GM18511 (cell line): ENCODE results near the gene SLC39A7.
A peak's percentile ranks its signal among the peaks of the same experiment; 100 is the strongest.

ENCODE experiments used
- ATAC-seq: cut with Tn5 transposase; IDR thresholded peaks from one replicate; pipeline ENCODE4 v1.9.1; 2021; ENCODE audit warnings: mild to moderate bottlenecking, moderate library complexity; ENCODE audit not compliant: unreplicated experiment

SLC39A7 gene

DNA sequence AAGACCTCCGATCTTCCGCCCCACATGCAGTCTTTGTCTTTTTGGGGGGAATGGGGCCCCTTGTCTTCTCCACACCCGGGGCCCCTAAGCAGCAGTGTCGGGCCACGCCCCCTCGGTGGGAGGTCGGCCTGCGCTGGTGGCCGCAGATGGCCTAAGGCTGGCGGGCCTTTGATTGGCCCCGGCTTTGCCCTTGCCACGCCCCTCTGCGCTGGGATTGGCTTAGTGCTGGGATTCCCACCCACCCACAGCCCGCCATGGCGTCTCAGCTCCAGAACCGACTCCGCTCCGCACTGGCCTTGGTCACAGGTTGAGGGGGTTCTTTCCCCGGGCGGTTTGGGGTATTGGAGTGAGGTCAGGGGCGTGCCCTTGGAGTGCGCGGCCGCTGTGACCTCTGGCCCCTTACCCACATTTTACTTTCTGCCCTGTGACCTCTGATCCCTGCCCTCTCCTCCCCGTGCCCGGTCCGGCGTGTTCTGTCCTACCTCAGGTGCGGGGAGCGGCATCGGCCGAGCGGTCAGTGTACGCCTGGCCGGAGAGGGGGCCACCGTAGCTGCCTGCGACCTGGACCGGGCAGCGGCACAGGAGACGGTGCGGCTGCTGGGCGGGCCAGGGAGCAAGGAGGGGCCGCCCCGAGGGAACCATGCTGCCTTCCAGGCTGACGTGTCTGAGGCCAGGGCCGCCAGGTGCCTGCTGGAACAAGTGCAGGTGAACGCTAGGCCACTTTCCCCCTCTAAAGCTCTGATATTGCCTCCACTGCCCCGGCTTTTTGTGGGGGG, 3.9 kb downstream of the SLC39A7 start, which contains the start of gene HSD17B8:
TSS of gene HSD17B8 (plus strand) at position 241 of the 776 bp plus-strand sequence. CDS start at position 255, 14 bp downstream.
- ATAC-seq = peak; percentile 56

DNA sequence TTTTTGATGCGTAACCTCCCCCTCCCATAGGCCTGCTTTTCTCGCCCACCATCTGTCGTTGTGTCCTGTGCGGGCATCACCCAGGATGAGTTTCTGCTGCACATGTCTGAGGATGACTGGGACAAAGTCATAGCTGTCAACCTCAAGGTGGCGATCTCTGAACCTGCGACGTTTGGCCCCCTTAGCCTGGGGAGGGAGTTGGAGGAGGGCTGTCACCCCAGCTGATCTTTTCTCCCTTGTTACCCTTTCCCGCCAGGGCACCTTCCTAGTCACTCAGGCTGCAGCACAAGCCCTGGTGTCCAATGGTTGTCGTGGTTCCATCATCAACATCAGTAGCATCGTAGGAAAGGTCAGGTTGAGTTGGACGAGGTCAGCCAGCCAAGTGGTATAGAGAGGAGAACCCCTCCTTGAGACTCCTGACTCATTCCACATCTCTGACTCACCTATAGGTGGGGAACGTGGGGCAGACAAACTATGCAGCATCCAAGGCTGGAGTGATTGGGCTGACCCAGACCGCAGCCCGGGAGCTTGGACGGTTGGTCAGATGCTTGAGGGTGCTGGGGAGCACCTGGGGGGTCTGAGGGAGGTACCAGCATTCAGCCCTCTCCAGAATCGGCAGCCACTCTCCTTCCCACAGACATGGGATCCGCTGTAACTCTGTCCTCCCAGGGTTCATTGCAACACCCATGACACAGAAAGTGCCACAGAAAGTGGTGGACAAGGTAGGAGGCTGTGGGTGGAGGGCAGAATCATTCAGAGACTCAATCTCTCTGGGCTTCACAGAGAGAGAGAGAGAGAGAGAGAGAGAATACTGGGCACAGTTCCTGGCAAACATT, 4.7 kb downstream of the SLC39A7 start:
- no peak for ATAC-seq

- ATAC-seq = no peak
Observed at GRCh38 chr6:33206027-33206863, 5.6 kb downstream of the SLC39A7 start.

- no peak for ATAC-seq
Observed at GRCh38 chr6:33206864-33207551, 6.3 kb downstream of the SLC39A7 start.

GRCh38 chr6:33207552-33208090, 7.0 kb downstream of the SLC39A7 start:
- ATAC-seq = no peak

GRCh38 chr6:33208091-33208967, 7.7 kb downstream of the SLC39A7 start, which contains the start of gene RING1:
RING1 (plus strand) TSS chr6:33208500; CDS start chr6:33208823, 323 bp downstream.
- peak; percentile 41 for ATAC-seq

- ATAC-seq = no peak
Observed at GRCh38 chr6:33209856-33210255, 9.2 kb downstream of the SLC39A7 start.

DNA sequence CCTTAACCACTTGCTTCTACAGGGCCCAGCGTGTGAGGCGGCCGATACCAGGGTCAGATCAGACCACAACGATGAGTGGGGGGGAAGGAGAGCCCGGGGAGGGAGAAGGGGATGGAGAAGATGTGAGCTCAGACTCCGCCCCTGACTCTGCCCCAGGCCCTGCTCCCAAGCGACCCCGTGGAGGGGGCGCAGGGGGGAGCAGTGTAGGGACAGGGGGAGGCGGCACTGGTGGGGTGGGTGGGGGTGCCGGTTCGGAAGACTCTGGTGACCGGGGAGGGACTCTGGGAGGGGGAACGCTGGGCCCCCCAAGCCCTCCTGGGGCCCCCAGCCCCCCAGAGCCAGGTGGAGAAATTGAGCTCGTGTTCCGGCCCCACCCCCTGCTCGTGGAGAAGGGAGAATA, 10.5 kb downstream of the SLC39A7 start:
- ATAC-seq = no peak

DNA sequence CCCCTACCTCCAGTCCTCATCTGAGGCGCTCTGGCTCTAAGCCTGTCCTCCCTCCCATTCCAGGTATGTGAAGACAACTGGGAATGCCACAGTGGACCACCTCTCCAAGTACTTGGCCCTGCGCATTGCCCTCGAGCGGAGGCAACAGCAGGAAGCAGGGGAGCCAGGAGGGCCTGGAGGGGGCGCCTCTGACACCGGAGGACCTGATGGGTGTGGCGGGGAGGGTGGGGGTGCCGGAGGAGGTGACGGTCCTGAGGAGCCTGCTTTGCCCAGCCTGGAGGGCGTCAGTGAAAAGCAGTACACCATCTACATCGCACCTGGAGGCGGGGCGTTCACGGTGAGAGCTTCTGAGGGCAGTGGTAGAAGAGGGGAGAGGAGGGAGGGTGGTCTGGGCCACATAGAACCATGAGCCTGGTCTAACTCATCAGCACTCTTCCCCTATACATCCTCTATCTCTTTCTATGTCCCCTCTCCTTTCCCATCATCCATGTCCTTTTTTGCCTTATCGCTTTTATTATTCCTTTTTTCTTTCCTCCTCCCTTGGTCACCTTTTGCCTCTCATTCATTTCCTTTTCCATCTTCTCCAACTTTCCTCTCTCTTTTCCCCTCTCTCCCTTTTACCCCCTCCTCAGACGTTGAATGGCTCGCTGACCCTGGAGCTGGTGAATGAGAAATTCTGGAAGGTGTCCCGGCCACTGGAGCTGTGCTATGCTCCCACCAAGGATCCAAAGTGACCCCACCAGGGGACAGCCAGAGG, 11.2 kb downstream of the SLC39A7 start:
- ATAC-seq = no peak

GRCh38 chr6:33212857-33213165, 12.1 kb downstream of the SLC39A7 start:
- no peak for ATAC-seq

DNA sequence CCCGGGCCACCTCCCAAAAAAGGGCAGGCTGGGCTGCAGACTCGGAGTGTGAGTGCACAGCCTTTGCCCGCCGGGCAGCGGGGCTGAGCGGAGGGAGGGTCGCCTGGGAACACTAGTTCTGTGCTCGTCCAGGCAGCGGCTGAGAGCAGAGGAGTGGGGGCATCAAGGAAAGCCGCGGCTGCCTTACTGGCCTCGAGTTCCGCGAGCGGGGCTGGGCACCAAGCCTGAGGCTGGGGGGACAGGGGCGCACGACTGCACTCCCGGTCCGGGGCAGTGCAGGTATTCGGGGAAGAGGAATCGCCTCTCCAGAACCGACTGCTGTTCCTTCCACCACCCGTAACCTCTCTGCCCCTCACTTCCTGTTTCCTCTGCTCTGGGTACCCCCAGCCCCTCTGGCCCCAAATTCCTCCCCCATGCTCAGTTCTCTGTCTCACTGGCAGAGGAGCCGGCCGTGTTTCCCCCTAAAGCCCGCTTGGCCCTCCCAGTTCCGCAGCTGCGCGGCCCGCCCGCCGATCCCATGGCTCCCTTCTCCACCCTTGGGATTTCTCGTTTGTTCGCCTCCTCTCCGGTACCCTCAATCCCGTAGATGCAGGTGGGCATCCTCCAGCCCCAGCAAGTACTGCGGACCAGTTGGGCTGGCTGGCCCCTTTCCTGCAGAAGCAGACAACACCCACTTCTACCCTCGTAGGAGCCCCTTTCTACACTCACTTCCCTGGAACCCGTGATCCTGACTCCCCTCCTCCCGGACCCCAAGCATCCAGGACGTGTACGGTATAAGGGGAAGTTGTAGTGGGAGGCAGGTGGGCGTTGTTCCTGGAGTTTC, 12.7 kb downstream of the SLC39A7 start:
- ATAC-seq = no peak

DNA sequence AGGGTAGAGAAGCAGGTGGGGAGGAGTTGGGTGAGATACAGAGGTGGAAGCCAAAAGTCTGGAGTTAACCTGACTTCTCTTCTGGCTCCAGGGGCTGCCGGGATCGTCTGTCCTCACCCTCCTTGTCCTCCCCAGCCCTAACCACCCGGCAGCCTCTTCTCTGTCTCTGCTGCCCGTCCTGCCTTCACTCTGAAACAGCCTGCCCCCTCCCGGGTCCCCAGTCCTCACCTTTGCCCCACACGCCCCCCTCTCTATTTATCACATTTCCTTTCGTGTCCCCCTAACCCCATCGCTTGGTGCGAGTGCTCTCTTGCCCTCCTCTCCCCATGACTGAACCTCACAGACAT, 13.3 kb downstream of the SLC39A7 start:
- no peak for ATAC-seq

DNA sequence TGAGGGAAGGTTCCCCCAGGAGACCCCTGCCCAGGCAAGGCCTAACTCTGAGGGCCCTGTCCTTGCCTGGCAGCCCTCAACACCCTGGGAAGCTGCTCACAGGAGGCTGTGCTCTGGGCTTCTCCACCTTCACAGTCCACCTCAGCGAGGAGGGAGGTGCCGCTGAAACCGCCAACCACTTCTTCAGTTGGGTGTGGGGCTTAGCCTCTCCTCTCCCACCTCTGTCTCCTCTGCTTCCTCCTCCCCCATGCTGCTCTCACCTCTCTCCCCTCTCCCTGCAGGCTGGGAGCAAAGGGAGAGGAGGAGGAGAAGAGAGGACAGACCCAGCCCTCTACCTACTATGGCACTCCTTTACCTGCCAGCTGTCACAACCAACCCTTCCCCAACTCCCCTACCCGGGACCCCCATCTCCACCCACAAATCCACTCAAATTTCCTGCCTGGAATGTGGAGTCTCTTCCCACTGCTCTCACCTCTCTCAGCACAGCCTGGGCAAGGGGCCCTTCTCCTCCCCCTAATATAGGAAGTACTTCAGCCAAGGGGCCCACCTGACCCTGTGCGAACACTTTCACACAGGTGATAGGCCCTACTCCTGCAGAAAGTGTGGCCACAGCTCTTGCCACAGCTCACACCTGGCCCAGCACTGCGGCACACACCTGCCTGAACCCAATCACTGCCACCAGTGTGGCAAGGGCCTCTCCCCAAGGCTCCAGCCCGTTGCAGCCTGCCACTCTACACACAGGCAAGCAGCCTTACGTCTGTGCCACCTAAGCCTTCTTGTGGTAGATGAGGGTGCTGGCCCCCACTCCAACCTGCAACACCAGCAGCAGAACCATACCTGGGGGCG, 14.8 kb downstream of the SLC39A7 start:
- ATAC-seq = no peak

DNA sequence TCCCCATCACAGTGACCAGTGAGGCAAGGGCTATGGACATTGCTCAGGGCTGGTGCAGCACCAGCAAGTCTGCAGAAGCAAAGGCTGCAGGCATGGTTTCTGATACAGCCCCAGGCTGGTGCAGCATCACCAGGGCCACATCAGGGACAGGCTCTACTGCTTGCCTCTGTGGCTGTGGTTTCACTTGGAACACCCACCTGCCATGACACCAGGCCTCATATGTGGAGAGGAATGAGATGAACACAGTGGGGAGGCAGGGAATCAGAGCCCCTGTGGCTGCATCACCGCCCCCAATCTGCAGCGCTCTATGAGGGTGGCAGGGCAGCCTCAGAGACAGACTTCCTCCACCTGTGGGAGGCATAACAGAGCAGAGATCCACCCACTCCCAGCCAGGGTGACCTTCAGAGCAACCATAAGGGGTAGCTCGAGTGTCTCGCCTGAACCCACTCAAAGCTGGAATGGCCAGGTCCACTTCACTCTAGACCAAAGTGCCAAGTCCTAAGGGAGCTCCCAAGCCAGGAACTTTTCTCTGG, 15.5 kb downstream of the SLC39A7 start:
- no peak for ATAC-seq

GRCh38 chr6:33217246-33217645, 16.6 kb downstream of the SLC39A7 start:
- no peak for ATAC-seq

DNA sequence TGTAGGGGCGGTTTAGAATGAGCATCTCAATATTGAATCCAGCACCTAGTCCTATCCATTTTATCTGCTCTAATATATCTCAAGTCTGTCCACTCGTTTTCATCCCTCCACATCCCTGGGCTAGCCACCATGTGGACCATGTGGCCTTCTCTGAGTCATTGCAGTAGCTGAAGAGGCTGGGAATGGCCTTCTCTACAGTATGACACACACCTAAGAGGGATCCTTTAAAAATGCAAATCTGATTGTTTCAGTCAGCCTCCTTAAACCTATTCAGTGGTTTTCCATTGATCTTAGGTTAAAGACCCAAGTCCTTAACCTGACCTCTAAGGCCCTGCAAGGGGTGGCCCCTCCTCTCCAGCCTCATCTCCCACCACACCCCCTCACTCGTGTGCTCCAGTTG, 17.0 kb downstream of the SLC39A7 start:
- ATAC-seq = no peak
